ELR (cell line): ENCODE results near the gene TMEM129.

Experiments
- DNase-seq: peaks from one replicate; pipeline ENCODE4 v3.0.0-alpha.2; 2015; ENCODE audit warnings: low read depth

TMEM129 gene

DNA sequence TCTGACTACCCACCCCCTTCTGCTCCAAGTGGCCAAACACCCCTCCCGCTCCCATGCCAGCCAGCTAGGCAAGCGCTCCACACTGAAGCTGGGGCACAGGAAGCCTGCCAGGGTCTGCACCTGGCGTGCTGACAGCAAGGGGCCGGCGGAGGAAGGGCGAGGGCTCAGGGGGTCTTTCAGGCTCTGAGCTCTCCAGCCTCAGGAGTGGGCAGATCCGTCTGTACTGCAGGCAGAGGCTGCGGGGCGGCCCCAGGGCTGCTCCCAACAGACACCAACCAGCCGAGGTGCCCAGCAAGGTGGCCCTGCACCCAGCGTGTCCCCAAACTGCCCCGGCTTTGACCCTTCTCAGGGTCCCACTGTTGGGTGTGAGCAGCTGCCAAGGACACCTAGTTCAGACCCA lies 51.9 kb downstream of the TMEM129 start:
- DNase-seq = no peak

DNA sequence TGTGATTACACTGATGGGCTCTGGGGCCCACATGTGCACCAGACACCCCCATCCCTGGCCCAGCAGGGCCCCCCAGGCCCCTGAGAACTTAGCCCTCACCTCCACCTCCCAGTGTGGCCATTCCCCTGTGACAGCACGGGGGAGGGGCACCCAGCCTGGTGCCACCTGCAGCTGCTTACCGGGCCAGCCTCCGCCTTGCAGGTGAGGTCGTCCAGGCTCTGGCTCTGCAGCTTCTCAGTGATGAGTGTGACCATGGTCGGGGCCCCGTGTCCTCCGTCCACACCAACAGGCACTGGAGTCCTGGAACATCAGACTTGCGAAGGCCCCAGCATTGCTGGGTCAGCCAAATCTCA lies 52.7 kb downstream of the TMEM129 start:
- DNase-seq = no peak

DNA sequence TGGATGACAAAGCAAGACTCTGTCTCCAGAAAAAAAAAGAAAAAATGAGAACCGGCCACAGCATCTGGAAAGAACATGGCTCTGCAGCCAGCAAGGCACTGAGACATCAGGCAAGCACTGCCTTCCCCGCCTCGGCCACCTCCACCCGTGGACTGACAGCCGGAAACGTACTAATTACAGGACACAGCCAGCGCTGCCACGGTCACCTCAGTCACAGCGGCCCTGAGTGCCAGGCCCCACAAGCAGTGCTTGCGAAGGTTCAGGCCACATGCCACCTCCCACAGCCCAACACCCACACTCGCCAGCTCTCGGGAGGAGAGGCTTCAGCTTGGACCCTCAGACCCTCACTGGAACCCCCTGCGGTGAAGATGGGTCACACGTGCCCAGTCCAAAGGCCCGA lies 53.9 kb downstream of the TMEM129 start:
- DNase-seq = no peak

DNA sequence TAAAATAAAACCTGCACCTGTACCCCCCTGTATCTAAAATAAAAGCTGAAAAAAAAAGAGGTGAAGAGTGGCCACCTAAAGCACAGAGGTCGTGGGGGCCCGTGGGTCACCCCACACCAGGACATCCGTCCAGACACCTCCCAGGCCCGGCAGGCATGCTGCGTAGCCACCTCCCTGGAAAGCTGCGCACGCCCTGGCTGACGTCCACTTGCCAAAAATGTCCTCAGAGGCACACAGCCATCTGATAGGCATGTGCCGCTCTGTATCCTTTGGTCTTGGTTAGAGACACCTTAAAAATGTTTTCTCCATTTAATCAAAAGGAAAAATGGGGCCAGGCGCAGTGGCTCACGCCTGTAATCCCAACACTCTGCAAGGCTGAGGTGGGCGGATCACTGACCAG lies 54.7 kb downstream of the TMEM129 start:
- DNase-seq = no peak
